ENCODE results near the gene DUSP21. TPM values are rescaled to one million over a fixed set of nuclear protein-coding genes. Genes with fewer than 3 reads are reported as not detected.

The DUSP21 gene
- total and polyA plus RNA-seq, 10 of the 15 experiments (the other 5 are each of a cell fraction or from before 2014, with no cell fraction given): not detected

DNA sequence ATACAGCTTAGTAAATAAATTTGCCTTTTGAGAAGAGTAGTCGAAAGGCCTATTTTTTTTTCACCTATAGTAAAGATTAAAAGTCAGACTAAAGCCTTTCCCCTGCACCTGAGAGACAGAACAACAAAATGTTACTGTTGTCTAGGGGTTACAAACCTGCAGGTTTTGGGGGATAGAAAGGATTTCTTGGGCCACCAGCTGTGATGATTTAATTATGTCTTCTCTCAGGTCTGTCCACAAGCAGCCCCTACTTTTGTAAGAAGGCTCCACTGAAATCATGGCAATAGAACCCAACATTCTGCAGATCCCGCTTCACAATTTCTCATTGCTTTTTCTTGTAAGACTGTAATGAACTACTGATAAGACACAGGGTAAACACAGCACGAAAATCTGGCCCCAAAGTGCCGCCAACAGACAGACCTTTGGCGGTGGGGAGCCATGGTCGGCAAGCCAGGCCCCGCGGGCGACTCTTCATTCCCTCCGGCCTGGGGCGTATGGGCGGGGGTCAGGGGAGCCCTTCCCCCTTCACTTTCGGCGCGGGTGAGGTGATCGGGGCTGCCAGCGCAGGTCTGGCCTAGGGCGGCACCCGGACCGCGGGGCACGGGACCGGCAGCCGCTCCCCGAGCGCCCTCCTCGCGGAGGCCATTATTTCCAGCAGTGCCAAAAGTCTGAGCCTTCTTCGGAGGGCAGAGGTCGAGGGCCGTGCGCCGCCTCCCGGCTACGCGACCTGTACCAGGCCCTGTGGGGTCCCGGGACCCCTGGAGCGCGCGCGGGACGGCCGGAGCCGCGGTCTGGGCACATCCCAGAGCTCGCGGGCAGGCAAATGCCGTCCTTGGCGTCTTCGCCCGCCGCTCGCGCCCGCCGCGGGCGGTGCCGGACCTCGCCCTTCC is 28.4 kb downstream of the DUSP21 start (continued):
- TF ChIP-seq MYC (IDR thresholded peaks at IDR 0.05; ENCODE audit: insufficient read depth, insufficient read length, insufficient replicate concordance, low read length, severe bottlenecking): no peak
- no peak for TF ChIP-seq TBL1XR1 (IDR thresholded peaks at IDR 0.05; ENCODE audit: low read depth, low read length)
- no peak for TF ChIP-seq ZBED1 (IDR thresholded peaks at IDR 0.05; ENCODE audit: borderline replicate concordance)
- TF ChIP-seq MYB (IDR thresholded peaks at IDR 0.05; ENCODE audit: borderline replicate concordance, low read depth, low read length): no peak
- no peak for TF ChIP-seq TCF12 (IDR thresholded peaks at IDR 0.05; ENCODE audit: low read depth, low read length)
- TF ChIP-seq, protein P1, sequence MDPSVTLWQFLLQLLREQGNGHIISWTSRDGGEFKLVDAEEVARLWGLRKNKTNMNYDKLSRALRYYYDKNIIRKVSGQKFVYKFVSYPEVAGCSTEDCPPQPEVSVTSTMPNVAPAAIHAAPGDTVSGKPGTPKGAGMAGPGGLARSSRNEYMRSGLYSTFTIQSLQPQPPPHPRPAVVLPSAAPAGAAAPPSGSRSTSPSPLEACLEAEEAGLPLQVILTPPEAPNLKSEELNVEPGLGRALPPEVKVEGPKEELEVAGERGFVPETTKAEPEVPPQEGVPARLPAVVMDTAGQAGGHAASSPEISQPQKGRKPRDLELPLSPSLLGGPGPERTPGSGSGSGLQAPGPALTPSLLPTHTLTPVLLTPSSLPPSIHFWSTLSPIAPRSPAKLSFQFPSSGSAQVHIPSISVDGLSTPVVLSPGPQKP (IDR thresholded peaks at IDR 0.05; ENCODE audit: low read depth, low read length): no peak
- TF ChIP-seq IKZF1 (conservative IDR thresholded peaks at IDR 0.05): peak; percentile 19; the same call in 1 of the 2 replicates
- no peak for TF ChIP-seq CHD4 (IDR thresholded peaks at IDR 0.05)
- TF ChIP-seq NR2C1 (IDR thresholded peaks at IDR 0.05): 0 out of 2 replicates have a peak, but pooled peaks have one; percentile 27
- TF ChIP-seq ATF7 (IDR thresholded peaks at IDR 0.05; ENCODE audit: low read depth): no peak
- no peak for TF ChIP-seq TARDBP (IDR thresholded peaks at IDR 0.05; ENCODE audit: borderline replicate concordance)
- TF ChIP-seq, protein P2, sequence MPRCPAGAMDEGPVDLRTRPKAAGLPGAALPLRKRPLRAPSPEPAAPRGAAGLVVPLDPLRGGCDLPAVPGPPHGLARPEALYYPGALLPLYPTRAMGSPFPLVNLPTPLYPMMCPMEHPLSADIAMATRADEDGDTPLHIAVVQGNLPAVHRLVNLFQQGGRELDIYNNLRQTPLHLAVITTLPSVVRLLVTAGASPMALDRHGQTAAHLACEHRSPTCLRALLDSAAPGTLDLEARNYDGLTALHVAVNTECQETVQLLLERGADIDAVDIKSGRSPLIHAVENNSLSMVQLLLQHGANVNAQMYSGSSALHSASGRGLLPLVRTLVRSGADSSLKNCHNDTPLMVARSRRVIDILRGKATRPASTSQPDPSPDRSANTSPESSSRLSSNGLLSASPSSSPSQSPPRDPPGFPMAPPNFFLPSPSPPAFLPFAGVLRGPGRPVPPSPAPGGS (IDR thresholded peaks at IDR 0.05; ENCODE audit: borderline replicate concordance, insufficient read depth, low read depth, low read length, poor library complexity, severe bottlenecking): no peak
- no peak for TF ChIP-seq ZNF207 (IDR thresholded peaks at IDR 0.05; ENCODE audit: borderline replicate concordance)
- TF ChIP-seq CHD1 (IDR thresholded peaks at IDR 0.05; ENCODE audit: low read depth, low read length): no peak
- TF ChIP-seq, protein P3, sequence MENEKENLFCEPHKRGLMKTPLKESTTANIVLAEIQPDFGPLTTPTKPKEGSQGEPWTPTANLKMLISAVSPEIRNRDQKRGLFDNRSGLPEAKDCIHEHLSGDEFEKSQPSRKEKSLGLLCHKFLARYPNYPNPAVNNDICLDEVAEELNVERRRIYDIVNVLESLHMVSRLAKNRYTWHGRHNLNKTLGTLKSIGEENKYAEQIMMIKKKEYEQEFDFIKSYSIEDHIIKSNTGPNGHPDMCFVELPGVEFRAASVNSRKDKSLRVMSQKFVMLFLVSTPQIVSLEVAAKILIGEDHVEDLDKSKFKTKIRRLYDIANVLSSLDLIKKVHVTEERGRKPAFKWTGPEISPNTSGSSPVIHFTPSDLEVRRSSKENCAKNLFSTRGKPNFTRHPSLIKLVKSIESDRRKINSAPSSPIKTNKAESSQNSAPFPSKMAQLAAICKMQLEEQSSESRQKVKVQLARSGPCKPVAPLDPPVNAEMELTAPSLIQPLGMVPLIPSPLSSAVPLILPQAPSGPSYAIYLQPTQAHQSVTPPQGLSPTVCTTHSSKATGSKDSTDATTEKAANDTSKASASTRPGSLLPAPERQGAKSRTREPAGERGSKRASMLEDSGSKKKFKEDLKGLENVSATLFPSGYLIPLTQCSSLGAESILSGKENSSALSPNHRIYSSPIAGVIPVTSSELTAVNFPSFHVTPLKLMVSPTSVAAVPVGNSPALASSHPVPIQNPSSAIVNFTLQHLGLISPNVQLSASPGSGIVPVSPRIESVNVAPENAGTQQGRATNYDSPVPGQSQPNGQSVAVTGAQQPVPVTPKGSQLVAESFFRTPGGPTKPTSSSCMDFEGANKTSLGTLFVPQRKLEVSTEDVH (IDR thresholded peaks at IDR 0.05; ENCODE audit: low read depth, partially characterized antibody): no peak
- TF ChIP-seq, protein P4, sequence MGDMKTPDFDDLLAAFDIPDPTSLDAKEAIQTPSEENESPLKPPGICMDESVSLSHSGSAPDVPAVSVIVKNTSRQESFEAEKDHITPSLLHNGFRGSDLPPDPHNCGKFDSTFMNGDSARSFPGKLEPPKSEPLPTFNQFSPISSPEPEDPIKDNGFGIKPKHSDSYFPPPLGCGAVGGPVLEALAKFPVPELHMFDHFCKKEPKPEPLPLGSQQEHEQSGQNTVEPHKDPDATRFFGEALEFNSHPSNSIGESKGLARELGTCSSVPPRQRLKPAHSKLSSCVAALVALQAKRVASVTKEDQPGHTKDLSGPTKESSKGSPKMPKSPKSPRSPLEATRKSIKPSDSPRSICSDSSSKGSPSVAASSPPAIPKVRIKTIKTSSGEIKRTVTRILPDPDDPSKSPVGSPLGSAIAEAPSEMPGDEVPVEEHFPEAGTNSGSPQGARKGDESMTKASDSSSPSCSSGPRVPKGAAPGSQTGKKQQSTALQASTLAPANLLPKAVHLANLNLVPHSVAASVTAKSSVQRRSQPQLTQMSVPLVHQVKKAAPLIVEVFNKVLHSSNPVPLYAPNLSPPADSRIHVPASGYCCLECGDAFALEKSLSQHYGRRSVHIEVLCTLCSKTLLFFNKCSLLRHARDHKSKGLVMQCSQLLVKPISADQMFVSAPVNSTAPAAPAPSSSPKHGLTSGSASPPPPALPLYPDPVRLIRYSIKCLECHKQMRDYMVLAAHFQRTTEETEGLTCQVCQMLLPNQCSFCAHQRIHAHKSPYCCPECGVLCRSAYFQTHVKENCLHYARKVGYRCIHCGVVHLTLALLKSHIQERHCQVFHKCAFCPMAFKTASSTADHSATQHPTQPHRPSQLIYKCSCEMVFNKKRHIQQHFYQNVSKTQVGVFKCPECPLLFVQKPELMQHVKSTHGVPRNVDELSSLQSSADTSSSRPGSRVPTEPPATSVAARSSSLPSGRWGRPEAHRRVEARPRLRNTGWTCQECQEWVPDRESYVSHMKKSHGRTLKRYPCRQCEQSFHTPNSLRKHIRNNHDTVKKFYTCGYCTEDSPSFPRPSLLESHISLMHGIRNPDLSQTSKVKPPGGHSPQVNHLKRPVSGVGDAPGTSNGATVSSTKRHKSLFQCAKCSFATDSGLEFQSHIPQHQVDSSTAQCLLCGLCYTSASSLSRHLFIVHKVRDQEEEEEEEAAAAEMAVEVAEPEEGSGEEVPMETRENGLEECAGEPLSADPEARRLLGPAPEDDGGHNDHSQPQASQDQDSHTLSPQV (IDR thresholded peaks at IDR 0.05): no peak
- no peak for TF ChIP-seq EED (IDR thresholded peaks at IDR 0.05; ENCODE audit: low read depth)
- peak; percentile 48; the same call in 1 of the 2 replicates for TF ChIP-seq YY1 (IDR thresholded peaks at IDR 0.05; ENCODE audit: low read depth, low read length)
- TF ChIP-seq LARP7 (IDR thresholded peaks at IDR 0.05): peak; percentile 93
